ENCODE measurements around the gene AMOT.

The AMOT gene

GRCh38 chrX:112768563-112768962 is 72.1 kb downstream of the AMOT start:
- H3K27ac ChIP-seq = no peak overlapping the region
- no peaks in the 10 kb centered on the region for H3K27me3 ChIP-seq (replicated peaks)
- in situ Hi-C loops (cut with HindIII; ENCODE audit: low pct_ligation_motif_present, low sequenced_read_pairs) = no loop called here
- H3K4me3 ChIP-seq (ENCODE audit: low read depth, low read length) = no peak overlapping the region
- DNase-seq = no peak
- TF ChIP-seq CTCF (IDR thresholded peaks at IDR 0.05; ENCODE audit: low read depth, low read length, missing control alignments) = no peak
- no peaks in the 10 kb centered on the region for H3K36me3 ChIP-seq (replicated peaks)

DNA sequence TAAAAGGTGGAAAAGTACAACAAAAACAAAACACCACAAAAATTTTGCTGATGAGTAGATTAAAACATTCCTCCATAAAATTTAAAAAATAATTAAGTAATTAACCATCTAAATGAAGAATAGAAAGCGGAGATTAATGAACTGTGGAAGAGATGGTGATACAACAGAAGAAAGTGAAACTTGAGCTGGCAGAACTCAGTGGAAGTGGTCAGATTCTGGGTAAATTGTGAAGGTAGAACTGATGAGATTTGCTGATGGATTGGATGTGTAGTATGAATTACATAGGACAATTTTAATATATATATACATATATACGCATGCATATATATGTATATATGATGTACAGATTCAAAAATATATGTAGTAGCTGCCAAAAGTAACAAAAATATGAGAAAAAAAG is 73.9 kb downstream of the AMOT start:
- DNase-seq = no peak
- no peak overlapping the region for H3K4me3 ChIP-seq (ENCODE audit: low read depth, low read length)
- in situ Hi-C loops (cut with HindIII; ENCODE audit: low pct_ligation_motif_present, low sequenced_read_pairs) = no loop called here
- no peaks in the 10 kb centered on the region for H3K36me3 ChIP-seq (replicated peaks)
- no peak for TF ChIP-seq CTCF (IDR thresholded peaks at IDR 0.05; ENCODE audit: low read depth, low read length, missing control alignments)
- no peaks in the 10 kb centered on the region for H3K27me3 ChIP-seq (replicated peaks)
- no peak overlapping the region for H3K27ac ChIP-seq

- H3K4me3 ChIP-seq (ENCODE audit: low read depth, low read length) = no peak overlapping the region
- no peak for DNase-seq
- in situ Hi-C loops (cut with HindIII; ENCODE audit: low pct_ligation_motif_present, low sequenced_read_pairs) = no loop called here
- H3K36me3 ChIP-seq (replicated peaks) = no peaks in the 10 kb centered on the region
- H3K27me3 ChIP-seq (replicated peaks) = no peaks in the 10 kb centered on the region
- TF ChIP-seq CTCF (IDR thresholded peaks at IDR 0.05; ENCODE audit: low read depth, low read length, missing control alignments) = no peak
- no peak overlapping the region for H3K27ac ChIP-seq
These were observed 79.1 kb downstream of the AMOT start for GRCh38 chrX:112761242-112762207.

DNA sequence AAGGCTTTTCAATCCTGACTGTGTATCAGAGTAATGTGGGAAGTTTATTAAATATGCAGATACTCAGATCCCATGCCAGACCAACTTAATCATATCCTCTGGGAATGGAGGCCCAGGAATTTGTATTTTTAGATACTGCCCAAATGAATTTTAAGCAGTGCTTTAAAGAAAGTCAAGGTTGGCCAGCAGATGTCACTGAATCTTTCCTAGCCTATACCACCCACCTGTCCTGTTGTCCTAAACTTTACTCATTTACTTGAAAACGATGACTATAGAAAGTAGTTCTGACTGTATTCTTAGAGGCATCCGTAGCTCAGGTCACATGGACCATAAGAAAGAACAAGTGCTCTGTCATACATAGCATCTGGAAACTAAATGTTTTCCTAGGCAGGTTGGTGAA is 79.9 kb downstream of the AMOT start:
- in situ Hi-C loops (cut with HindIII; ENCODE audit: low pct_ligation_motif_present, low sequenced_read_pairs) = no loop called here
- Histone ChIP-seq H3K4me3 (ENCODE audit: low read depth, low read length) (no peak overlapping the region), H3K36me3 (replicated peaks) (no peaks in the 10 kb centered on the region), H3K27ac (no peak overlapping the region), H3K27me3 (replicated peaks) (no peaks in the 10 kb centered on the region)
- no peak for TF ChIP-seq CTCF (IDR thresholded peaks at IDR 0.05; ENCODE audit: low read depth, low read length, missing control alignments)
- DNase-seq = no peak

GRCh38 chrX:112759966-112760365 is 80.7 kb downstream of the AMOT start:
- no peaks in the 10 kb centered on the region for H3K27me3 ChIP-seq (replicated peaks)
- no peaks in the 10 kb centered on the region for H3K36me3 ChIP-seq (replicated peaks)
- DNase-seq = no peak
- TF ChIP-seq CTCF (IDR thresholded peaks at IDR 0.05; ENCODE audit: low read depth, low read length, missing control alignments) = no peak
- H3K27ac ChIP-seq = no peak overlapping the region
- in situ Hi-C loops (cut with HindIII; ENCODE audit: low pct_ligation_motif_present, low sequenced_read_pairs) = no loop called here
- no peak overlapping the region for H3K4me3 ChIP-seq (ENCODE audit: low read depth, low read length)
